HCT116 (cell line): Measurements from ENCODE around the gene ABCC10.

Experiments
- JUND ChIP-seq: IDR thresholded peaks from 2 replicates; pipeline ENCODE4 v1.6.1; 2012
- POLR2A ChIP-seq: IDR thresholded peaks from 2 replicates; pipeline ENCODE4 v1.7.0; 2011; ENCODE audit warnings: borderline replicate concordance; ENCODE audit not compliant: insufficient read depth, insufficient read length; ENCODE audit errors: extremely low read depth
- SP1 ChIP-seq: IDR thresholded peaks from 2 replicates; pipeline ENCODE4 v1.6.1; 2012; ENCODE audit warnings: low read depth
- ZFX ChIP-seq: fragments of 450-650 bp; IDR thresholded peaks from 2 replicates; pipeline ENCODE4 v1.6.1; 2017
- TF ChIP-seq, protein P1 (sequence below), 3 experiments: fragments of 200-600 bp in 1 of 3; sonication (generic) in 1 of 3; IDR thresholded peaks in 2 of 3; conservative IDR thresholded peaks in 1 of 3; 2 replicates each; pipeline ENCODE4 v1.5.1; 2012 to 2017; ENCODE audit warnings: low read depth in 2 of 3, low read length in 2 of 3, antibody characterized with exemption in 1 of 3, borderline replicate concordance in 1 of 3, control low read depth in 1 of 3, mild to moderate bottlenecking in 1 of 3, mixed read lengths in 1 of 3, mixed run types in 1 of 3, moderate library complexity in 1 of 3; ENCODE audit not compliant: insufficient read depth in 1 of 3
- TF ChIP-seq, protein P2 (sequence below): IDR thresholded peaks from 2 replicates; pipeline ENCODE4 v1.6.1; 2012
- TF ChIP-seq, protein P3 (sequence below): IDR thresholded peaks from 2 replicates; pipeline ENCODE4 v1.6.1; 2012
- TF ChIP-seq, protein P4 (sequence below): IDR thresholded peaks from 2 replicates; pipeline ENCODE4 v1.6.1; 2012; ENCODE audit warnings: low read depth

DNA sequence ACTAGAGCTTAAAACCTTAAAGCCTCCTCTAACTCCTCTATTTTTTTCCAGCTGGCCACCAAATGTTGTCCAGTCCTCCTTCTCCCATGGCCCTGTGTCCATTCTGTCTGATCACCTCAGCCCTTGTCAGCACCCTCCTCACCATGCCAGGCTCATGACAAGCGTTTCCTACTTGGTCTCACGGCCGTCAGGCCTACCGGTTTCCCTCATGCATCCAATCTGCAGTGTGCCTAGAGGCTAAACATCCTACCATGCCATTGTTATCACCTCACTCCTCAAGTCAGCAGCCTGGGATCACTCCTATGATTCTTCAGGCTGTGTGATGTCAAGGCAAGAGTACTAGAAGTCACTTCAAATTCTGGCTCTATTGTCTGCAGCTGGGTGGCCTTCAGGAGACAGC lies 40.4 kb downstream of the ABCC10 start:
- TF ChIP-seq JUND: no peak
- no peak for TF ChIP-seq POLR2A
- TF ChIP-seq, protein P1, sequence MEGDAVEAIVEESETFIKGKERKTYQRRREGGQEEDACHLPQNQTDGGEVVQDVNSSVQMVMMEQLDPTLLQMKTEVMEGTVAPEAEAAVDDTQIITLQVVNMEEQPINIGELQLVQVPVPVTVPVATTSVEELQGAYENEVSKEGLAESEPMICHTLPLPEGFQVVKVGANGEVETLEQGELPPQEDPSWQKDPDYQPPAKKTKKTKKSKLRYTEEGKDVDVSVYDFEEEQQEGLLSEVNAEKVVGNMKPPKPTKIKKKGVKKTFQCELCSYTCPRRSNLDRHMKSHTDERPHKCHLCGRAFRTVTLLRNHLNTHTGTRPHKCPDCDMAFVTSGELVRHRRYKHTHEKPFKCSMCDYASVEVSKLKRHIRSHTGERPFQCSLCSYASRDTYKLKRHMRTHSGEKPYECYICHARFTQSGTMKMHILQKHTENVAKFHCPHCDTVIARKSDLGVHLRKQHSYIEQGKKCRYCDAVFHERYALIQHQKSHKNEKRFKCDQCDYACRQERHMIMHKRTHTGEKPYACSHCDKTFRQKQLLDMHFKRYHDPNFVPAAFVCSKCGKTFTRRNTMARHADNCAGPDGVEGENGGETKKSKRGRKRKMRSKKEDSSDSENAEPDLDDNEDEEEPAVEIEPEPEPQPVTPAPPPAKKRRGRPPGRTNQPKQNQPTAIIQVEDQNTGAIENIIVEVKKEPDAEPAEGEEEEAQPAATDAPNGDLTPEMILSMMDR (IDR thresholded peaks at IDR 0.05 in 2 of 3, conservative IDR thresholded peaks at IDR 0.05 in 1 of 3; ENCODE audit: borderline replicate concordance in 1 of 3, insufficient read depth in 1 of 3, low read depth in 2 of 3, low read length in 2 of 3): no peak
- no peak for TF ChIP-seq SP1
- TF ChIP-seq, protein P2, sequence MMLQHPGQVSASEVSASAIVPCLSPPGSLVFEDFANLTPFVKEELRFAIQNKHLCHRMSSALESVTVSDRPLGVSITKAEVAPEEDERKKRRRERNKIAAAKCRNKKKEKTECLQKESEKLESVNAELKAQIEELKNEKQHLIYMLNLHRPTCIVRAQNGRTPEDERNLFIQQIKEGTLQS: no peak
- TF ChIP-seq ZFX: no peak
- TF ChIP-seq, protein P3, sequence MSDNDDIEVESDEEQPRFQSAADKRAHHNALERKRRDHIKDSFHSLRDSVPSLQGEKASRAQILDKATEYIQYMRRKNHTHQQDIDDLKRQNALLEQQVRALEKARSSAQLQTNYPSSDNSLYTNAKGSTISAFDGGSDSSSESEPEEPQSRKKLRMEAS: no peak
- TF ChIP-seq, protein P4, sequence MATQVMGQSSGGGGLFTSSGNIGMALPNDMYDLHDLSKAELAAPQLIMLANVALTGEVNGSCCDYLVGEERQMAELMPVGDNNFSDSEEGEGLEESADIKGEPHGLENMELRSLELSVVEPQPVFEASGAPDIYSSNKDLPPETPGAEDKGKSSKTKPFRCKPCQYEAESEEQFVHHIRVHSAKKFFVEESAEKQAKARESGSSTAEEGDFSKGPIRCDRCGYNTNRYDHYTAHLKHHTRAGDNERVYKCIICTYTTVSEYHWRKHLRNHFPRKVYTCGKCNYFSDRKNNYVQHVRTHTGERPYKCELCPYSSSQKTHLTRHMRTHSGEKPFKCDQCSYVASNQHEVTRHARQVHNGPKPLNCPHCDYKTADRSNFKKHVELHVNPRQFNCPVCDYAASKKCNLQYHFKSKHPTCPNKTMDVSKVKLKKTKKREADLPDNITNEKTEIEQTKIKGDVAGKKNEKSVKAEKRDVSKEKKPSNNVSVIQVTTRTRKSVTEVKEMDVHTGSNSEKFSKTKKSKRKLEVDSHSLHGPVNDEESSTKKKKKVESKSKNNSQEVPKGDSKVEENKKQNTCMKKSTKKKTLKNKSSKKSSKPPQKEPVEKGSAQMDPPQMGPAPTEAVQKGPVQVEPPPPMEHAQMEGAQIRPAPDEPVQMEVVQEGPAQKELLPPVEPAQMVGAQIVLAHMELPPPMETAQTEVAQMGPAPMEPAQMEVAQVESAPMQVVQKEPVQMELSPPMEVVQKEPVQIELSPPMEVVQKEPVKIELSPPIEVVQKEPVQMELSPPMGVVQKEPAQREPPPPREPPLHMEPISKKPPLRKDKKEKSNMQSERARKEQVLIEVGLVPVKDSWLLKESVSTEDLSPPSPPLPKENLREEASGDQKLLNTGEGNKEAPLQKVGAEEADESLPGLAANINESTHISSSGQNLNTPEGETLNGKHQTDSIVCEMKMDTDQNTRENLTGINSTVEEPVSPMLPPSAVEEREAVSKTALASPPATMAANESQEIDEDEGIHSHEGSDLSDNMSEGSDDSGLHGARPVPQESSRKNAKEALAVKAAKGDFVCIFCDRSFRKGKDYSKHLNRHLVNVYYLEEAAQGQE: no peak
